Activated CD4-positive, CD25-positive, alpha-beta regulatory T cell (primary cell): ENCODE data around the gene PIK3AP1.
"Not testable (repeated sequence)": the region's sequence is repeated elsewhere in the genome, so short reads cannot be mapped to it uniquely, and the experiment has no call there.

Experiments
- DNase-seq, 4 experiments: peaks; one replicate each; lab custom pipeline; 2025; lab: John Stamatoyannopoulos, UW

PIK3AP1 gene

GRCh38 chr10:96696845-96697425, 23.4 kb downstream of the PIK3AP1 start:
- DNase-seq: no peak

DNA sequence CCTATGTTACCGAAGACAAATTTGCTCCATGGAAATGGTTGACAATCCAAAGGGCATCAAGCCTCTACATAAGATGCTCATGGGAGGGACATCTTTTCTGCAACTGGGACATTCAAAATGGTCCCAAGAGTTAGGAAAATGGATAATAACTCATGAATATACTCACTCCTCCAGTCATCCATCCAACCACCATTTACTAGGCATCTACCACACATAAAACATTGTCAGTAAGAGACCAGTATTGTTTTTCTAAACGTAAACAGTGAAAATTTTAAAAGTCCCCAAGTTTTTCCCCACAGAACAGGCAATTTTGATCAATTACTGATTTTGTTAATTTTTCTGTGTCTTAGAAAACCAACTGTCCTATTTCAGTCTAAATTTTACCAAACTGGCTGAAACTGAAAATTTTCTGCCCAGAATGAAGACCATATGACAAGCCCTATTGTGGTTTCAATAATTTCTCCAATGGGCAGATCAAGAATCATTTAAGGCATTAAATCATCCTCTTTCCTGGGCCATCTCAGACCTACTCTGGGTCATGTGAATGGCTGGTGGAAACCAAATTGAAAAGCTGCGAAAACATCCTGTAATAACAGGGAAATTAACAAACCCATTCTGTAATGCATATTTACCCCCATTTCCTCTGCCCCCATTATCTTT, 24.2 kb downstream of the PIK3AP1 start:
- DNase-seq: no peak

GRCh38 chr10:96695366-96695765, 24.9 kb downstream of the PIK3AP1 start:
- DNase-seq: no peak

GRCh38 chr10:96693431-96693830, 26.9 kb downstream of the PIK3AP1 start:
- no peak for DNase-seq

GRCh38 chr10:96692427-96692826, 27.9 kb downstream of the PIK3AP1 start:
- DNase-seq: no peak

- DNase-seq: no peak
These were observed 28.6 kb downstream of the PIK3AP1 start for GRCh38 chr10:96691761-96692160.

DNA sequence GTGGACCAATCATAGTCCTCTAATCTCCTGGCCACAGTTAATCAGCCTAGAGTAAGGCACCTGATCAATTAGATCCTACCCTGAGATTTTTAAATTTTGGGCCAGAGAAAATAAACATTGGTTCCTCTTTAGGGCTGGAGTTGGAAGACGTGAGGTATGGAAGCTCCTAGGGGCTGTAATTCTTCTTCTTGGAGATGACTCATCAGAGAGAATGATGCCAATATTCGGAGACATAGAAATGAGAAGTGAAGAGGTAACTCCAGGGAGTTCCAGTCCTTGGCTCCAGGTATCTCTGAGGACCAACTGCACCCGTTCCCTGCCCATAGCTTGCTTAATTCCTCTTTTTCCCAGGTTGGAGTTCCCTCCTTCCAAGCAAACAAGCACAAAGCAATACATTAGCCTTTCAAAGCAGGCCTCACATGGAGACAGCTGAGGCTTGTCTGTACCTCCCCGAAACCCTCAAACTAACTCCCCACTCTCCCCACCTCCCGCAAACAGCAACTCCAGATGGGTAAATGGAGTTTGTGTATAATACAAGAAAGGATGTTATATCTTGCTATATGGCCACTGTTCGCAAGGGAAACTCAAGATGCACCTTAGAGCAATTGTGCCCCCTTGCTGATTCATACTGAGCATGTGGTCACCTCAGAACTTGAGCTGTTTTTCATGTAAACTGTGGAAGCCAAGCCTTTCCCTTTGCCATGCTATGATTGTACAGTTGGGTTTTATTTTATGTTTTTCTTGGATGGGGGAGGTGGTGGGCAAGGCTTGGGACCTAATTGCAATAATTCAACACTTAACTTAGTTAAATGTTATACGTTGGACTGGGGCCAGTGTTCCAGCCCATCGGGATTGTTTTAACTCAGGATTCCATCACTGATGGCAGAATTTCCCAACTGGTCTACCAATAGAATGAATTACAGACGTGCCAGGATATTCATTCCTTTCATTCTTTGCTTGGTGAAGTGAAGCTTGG, 29.3 kb downstream of the PIK3AP1 start:
- no peak for DNase-seq

GRCh38 chr10:96688789-96689188, 31.5 kb downstream of the PIK3AP1 start:
- DNase-seq: no peak

- DNase-seq: no peak
These were observed 32.8 kb downstream of the PIK3AP1 start for GRCh38 chr10:96687317-96688012.

- no peak for DNase-seq
These were observed 33.8 kb downstream of the PIK3AP1 start for GRCh38 chr10:96686514-96686913.

GRCh38 chr10:96685306-96685705, 35.0 kb downstream of the PIK3AP1 start:
- no peak for DNase-seq

DNA sequence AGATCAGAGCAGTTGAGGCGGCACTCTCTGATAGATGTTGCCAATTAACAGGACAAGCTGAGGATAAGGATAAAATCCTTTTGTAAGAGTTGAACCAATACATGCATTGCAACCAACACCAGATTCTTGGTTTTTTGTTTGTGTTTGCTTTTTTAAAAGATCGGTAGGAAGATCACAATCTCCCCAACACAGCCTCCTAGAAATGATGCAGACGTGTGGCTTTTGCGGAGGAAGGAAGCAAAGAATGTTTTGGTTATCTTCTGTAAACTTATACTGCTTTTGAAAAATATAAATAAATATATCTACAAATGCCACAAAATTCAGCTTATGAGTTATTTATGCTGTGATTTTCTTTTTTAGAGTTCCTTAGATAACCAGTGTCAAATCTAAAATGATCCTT, 35.5 kb downstream of the PIK3AP1 start:
- DNase-seq: no peak

GRCh38 chr10:96683710-96684109, 36.6 kb downstream of the PIK3AP1 start:
- DNase-seq: no peak

DNA sequence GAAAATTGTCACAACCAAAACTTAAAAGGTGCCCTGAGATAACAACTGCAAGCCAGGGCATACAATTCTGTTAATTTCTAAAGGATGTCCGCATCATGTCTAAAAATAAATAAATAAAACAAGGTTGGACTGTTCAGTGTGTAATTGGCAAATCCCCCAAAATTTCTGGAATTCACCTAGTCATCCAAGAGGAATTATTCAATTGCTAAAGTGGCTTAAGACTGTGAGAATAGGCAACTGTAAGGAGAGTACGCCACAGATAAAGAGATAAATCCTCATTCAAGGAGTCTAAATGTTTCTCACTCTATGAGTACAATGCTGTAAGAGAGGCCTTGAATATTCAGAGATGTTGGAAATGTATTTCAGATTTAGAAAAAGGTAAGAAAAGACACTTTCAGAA, 37.2 kb downstream of the PIK3AP1 start:
- DNase-seq: no peak

- DNase-seq: no peak
These were observed 38.8 kb downstream of the PIK3AP1 start for GRCh38 chr10:96681524-96681923.

- not testable (repeated sequence) for DNase-seq
These were observed 39.9 kb downstream of the PIK3AP1 start for GRCh38 chr10:96680463-96680862.

DNA sequence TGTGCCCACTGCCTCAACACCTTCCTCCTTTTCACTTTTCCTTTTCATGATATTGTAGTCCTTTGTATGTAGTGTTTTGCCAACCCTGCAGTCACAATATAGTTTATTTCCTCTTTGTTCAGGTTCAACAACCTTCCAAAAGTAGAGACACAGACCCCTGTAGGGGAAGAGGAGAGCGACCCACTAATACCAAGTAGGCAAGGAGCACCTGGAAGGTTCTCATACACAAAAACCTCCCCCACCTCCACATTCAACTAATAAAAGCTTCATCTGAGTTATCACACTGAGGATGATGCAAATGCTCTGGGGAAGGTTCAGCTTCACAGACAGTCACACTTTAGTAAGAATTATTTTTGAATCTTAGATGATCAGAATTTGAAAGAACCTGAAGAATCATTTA, 41.6 kb downstream of the PIK3AP1 start:
- DNase-seq: no peak

- no peak for DNase-seq
These were observed 43.8 kb downstream of the PIK3AP1 start for GRCh38 chr10:96676272-96677112.

DNA sequence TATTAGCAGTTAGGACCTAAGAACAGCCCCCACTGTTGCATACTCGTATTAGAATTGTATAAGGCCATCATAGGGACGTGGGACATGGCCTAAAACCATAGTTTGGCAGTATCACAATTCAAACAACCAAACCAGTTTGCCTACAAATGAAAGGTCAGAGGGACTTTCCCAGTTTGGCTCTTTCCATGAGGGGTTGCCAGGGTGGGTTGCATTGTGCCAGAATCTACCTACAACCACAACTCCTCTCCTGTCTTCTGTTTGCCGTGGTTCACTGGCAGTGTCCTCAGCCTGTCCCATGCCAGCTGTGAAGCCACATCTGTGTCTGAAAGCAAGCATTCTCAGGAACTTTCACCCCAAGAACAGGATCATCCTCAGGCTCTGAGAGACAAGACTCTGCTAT, 44.5 kb downstream of the PIK3AP1 start:
- DNase-seq: no peak

DNA sequence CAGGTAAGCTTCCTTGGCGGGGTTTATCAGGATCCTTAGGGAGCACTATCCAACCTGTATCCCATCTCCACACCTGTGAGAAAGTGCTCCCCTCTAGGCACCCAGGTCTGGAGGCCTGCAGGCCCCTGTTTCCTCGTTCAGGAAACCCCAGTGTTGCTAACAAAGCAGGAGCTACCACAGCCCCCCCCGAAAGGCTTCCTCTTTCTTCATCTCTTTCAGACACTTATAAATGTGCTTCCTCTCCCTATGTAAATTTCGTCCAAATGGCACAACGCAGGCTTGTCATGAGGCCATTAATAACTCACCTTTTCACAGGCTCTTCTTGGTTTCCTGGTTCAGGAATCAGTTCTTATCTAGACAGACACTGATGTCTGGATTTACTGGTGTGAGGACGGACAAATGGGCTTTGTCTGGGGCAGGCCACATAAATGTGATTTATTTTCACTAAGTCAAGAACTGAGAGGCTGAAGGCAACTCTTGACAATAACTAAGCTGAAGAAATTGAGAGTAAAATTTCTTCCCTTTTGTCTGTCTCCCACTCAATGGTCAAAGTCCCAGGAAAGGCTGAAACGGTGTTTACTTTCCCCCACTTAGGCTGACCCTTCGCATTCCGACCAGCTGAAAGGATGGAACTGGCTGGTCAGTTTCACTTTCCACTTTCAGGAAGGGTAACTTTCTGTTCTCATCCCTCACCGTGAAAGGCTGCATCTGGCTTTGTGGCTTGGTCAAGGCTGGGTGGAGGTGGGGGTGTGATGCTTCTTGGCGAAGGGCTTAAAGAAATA, 46.8 kb downstream of the PIK3AP1 start:
- DNase-seq: no peak
